T-helper 1 cell treated with Interleukin-12 subunit alpha and Interleukin-12 subunit beta and Interleukin-4 antibody, amounts not matched to agents 30 μg/mL and 1 μg/mL, for 36 hours (primary cell): Measurements from ENCODE around the gene URB1.

Experiments used
- H3K27ac Mint-ChIP-seq: one replicate; pipeline ENCODE4 v1.8.0; 2021; ENCODE audit warnings: mild to moderate bottlenecking, mixed read lengths
- H3K27me3 Mint-ChIP-seq: one replicate; pipeline ENCODE4 v1.8.0; 2021; ENCODE audit warnings: low read depth, mixed read lengths
- H3K36me3 Mint-ChIP-seq: one replicate; pipeline ENCODE4 v1.8.0; 2021; ENCODE audit warnings: low read depth, mixed read lengths
- H3K4me1 Mint-ChIP-seq: one replicate; pipeline ENCODE4 v1.8.0; 2021; ENCODE audit warnings: low read depth, mixed read lengths
- H3K4me3 Mint-ChIP-seq: one replicate; pipeline ENCODE4 v1.8.0; 2021; ENCODE audit warnings: mild to moderate bottlenecking, moderate library complexity, mixed read lengths
- H3K9me3 Mint-ChIP-seq: one replicate; pipeline ENCODE4 v1.8.0; 2021; ENCODE audit warnings: mixed read lengths

Gene URB1

DNA sequence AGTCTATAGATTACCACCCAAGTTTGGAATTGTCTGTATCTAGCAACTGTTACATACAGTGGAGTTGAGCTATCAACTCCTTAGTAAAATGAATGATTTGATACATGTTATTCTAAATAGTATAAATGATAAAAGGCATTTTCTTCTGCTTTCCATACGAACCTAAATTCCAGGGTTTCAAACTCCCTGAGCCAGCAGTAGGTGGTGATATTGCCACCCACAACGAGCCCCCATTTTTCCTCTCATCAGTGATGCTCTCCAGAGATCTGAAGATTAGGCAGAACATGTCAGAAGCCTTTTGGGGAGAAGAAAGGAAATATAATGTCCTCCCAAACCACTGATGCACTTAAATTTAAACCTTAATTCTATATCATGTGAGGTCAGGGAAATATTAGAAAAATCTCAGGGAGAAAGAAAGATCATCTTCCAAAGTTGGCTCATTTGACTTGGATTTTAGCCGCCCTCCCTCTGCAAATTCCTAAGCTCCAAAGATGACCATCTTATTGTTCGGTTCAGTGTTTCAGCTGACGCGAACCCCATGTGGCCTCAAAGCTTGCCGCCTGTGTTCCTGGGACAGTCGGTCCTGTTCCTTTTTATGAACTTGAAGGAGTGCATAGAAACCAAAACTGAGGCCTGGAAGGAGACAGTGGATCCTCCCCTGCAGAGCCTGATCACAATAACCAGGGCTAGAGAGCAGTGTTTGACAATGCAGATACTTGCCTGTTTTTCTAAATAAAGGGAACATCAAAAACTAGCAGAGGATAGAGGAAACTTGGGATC, 22.0 kb upstream of the URB1 start:
- Mint-ChIP-seq H3K27ac (no peak overlapping the region), H3K9me3 (no peaks in the 10 kb centered on the region), H3K27me3 (peaks cover 5% of the 10 kb centered on the region), H3K4me1 (peaks cover 17% of the 10 kb centered on the region), H3K4me3 (no peak overlapping the region), H3K36me3 (no peaks in the 10 kb centered on the region)

GRCh38 chr21:32413697-32414578, 21.1 kb upstream of the URB1 start:
- Mint-ChIP-seq H3K27ac (no peak overlapping the region), H3K4me3 (peak overlapping the region; percentile 88), H3K4me1 (peaks cover 17% of the 10 kb centered on the region), H3K9me3 (no peaks in the 10 kb centered on the region), H3K27me3 (peaks cover 5% of the 10 kb centered on the region), H3K36me3 (no peaks in the 10 kb centered on the region)

- H3K27me3 Mint-ChIP-seq: peaks cover 5% of the 10 kb centered on the region
- peaks cover 17% of the 10 kb centered on the region for H3K4me1 Mint-ChIP-seq
- H3K9me3 Mint-ChIP-seq: no peaks in the 10 kb centered on the region
- H3K4me3 Mint-ChIP-seq: peak overlapping the region; percentile 88
- H3K36me3 Mint-ChIP-seq: no peaks in the 10 kb centered on the region
- peak overlapping the region; percentile 62 for H3K27ac Mint-ChIP-seq
Observed at GRCh38 chr21:32413015-32413504, 20.2 kb upstream of the URB1 start.

- no peaks in the 10 kb centered on the region for H3K36me3 Mint-ChIP-seq
- peak within 1 kb of the TSS; percentile 86 for H3K27ac Mint-ChIP-seq
- H3K4me3 Mint-ChIP-seq: peak within 1 kb of the TSS; percentile 91
- peaks cover 5% of the 10 kb centered on the region for H3K27me3 Mint-ChIP-seq
- peaks cover 17% of the 10 kb centered on the region for H3K4me1 Mint-ChIP-seq
- H3K9me3 Mint-ChIP-seq: no peaks in the 10 kb centered on the region
Observed at GRCh38 chr21:32412162-32413014, 19.6 kb upstream of the URB1 start, which contains the start of gene EVA1C. Gene EVA1C, plus strand, starts transcription at chr21:32412706. Its CDS starts 148 bp downstream, at chr21:32412854.

- peaks cover 17% of the 10 kb centered on the region for H3K4me1 Mint-ChIP-seq
- H3K27me3 Mint-ChIP-seq: peaks cover 5% of the 10 kb centered on the region
- H3K4me3 Mint-ChIP-seq: peak overlapping the region; percentile 91
- no peaks in the 10 kb centered on the region for H3K9me3 Mint-ChIP-seq
- no peaks in the 10 kb centered on the region for H3K36me3 Mint-ChIP-seq
- peak overlapping the region; percentile 86 for H3K27ac Mint-ChIP-seq
Observed at GRCh38 chr21:32411350-32412161, 18.7 kb upstream of the URB1 start.

DNA sequence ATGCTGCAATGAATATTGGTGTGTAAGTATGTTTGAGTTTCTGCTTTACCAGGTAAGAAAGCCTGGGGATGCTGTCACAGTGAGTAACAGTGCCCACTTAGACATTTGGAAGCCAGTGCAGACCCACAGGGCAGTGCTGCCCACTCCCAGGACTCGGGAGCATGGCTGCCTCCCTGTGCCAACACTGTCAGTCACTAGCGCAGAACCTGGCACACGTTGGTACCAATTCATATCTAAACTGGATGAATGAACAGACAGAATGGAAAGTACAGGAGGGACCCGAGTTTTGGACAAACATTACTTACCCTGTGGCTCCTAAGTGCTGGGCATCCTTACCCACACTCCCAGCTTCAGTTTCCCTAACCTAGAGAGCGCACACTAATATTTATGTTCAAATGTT, 18.1 kb upstream of the URB1 start:
- Mint-ChIP-seq H3K27me3 (peaks cover 5% of the 10 kb centered on the region), H3K4me1 (peaks cover 17% of the 10 kb centered on the region), H3K9me3 (no peaks in the 10 kb centered on the region), H3K4me3 (peak overlapping the region; percentile 91), H3K27ac (peak overlapping the region; percentile 47), H3K36me3 (no peaks in the 10 kb centered on the region)

- peaks cover 5% of the 10 kb centered on the region for H3K27me3 Mint-ChIP-seq
- no peaks in the 10 kb centered on the region for H3K36me3 Mint-ChIP-seq
- H3K4me1 Mint-ChIP-seq: peaks cover 17% of the 10 kb centered on the region
- no peak overlapping the region for H3K27ac Mint-ChIP-seq
- no peaks in the 10 kb centered on the region for H3K9me3 Mint-ChIP-seq
- H3K4me3 Mint-ChIP-seq: no peak overlapping the region
Observed at GRCh38 chr21:32410291-32410690, 17.5 kb upstream of the URB1 start.

GRCh38 chr21:32406405-32406804, 13.6 kb upstream of the URB1 start:
- no peak overlapping the region for H3K4me3 Mint-ChIP-seq
- peaks cover 5% of the 10 kb centered on the region for H3K27me3 Mint-ChIP-seq
- no peaks in the 10 kb centered on the region for H3K36me3 Mint-ChIP-seq
- H3K4me1 Mint-ChIP-seq: peaks cover 12% of the 10 kb centered on the region
- no peaks in the 10 kb centered on the region for H3K9me3 Mint-ChIP-seq
- H3K27ac Mint-ChIP-seq: no peak overlapping the region

- Mint-ChIP-seq H3K27ac (no peak overlapping the region), H3K4me1 (peaks cover 6% of the 10 kb centered on the region)
Observed at GRCh38 chr21:32403201-32403777, 10.5 kb upstream of the URB1 start.

DNA sequence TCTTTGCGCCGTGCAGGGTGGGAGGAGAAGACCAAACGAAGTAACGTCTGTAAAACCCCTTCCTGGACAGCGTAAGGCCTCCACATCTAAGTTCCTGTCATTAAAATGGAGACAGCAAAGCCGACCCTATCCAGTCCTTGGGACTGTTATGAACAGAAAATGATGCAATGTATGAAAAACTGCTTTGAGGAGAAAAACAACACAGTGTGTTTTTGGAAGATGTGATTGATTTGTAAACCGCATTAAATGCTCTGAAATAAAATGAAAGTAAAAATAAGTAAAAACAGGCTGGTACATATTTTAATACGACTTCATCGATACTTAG, 827 bp upstream of the URB1 start:
- Mint-ChIP-seq H3K9me3 (no peaks in the 10 kb centered on the region), H3K36me3 (peaks cover 2% of the 10 kb centered on the region), H3K27ac (peak overlapping the region; percentile 89), H3K4me3 (peak overlapping the region; percentile 85), H3K4me1 (peaks cover 28% of the 10 kb centered on the region), H3K27me3 (peaks cover 16% of the 10 kb centered on the region)

More at GRCh38 chr21:32403201-32403777, 10.5 kb upstream of the URB1 start:
- H3K36me3 Mint-ChIP-seq: no peaks in the 10 kb centered on the region
- no peak overlapping the region for H3K4me3 Mint-ChIP-seq
- H3K9me3 Mint-ChIP-seq: no peaks in the 10 kb centered on the region
- peaks cover 28% of the 10 kb centered on the region for H3K27me3 Mint-ChIP-seq

DNA sequence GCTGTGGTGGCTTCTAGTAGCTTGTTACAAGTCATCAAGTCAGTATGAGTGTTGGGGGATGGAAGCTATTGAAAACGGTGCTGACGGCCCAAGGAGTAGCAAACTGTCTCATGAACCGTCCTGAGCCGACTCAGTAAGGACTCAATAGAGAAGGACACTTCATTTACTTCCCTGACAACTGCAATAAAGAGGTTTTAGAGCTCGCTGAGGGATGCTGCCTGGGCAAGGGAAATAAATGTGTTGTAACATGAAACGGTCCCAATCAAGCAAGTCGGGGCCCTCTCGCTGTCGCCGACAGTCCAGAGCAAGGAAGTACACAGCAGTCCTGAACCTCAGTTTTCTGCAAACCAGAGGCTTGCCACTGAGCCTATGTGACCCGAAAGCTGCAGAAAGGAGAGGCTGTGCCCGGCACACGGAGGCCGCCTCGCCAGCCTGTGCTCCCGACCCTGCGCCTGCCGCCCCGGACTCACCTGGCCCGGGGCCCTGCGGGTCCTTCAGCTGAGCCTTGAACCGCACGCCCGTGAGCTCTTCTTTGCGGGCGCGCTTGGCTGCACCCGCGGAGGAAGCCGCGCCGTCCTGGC, 423 bp downstream of the URB1 start:
- H3K4me1 Mint-ChIP-seq: peaks cover 34% of the 10 kb centered on the region
- H3K27me3 Mint-ChIP-seq: peaks cover 10% of the 10 kb centered on the region
- peak overlapping the region; percentile 85 for H3K4me3 Mint-ChIP-seq
- no peaks in the 10 kb centered on the region for H3K9me3 Mint-ChIP-seq
- peaks cover 6% of the 10 kb centered on the region for H3K36me3 Mint-ChIP-seq
- H3K27ac Mint-ChIP-seq: peak overlapping the region; percentile 41

GRCh38 chr21:32391755-32392154, 1.1 kb downstream of the URB1 start:
- Mint-ChIP-seq H3K27ac (no peak overlapping the region), H3K4me3 (peak overlapping the region; percentile 85), H3K9me3 (no peaks in the 10 kb centered on the region), H3K27me3 (peaks cover 10% of the 10 kb centered on the region), H3K4me1 (peaks cover 36% of the 10 kb centered on the region), H3K36me3 (peaks cover 6% of the 10 kb centered on the region)
